Muscle of leg (tissue), 11 donors: ENCODE results near the gene COL15A1. TPM values are rescaled to one million over a fixed set of nuclear protein-coding genes. Genes with fewer than 3 reads are reported as not detected.
"Not testable (repeated sequence)": the region's sequence is repeated elsewhere in the genome, so short reads cannot be mapped to it uniquely, and the experiment has no call there.

Source experiments
- DNase-seq: peaks from one replicate; pipeline ENCODE4 v3.0.0; 2013
- H3K27ac ChIP-seq: one replicate; pipeline ENCODE4 v1.5.1; 2013; ENCODE audit warnings: mild to moderate bottlenecking, low read length, control low read depth
- H3K27me3 ChIP-seq: one replicate; pipeline ENCODE4 v1.6.1; 2013; ENCODE audit warnings: low read length; ENCODE audit not compliant: control insufficient read depth, insufficient read depth
- H3K36me3 ChIP-seq: one replicate; pipeline ENCODE4 v1.6.1; 2013; ENCODE audit warnings: low read length; ENCODE audit not compliant: control insufficient read depth, insufficient read depth
- H3K4me1 ChIP-seq: one replicate; pipeline ENCODE4 v1.6.1; 2013; ENCODE audit warnings: low read length; ENCODE audit not compliant: control insufficient read depth, insufficient read depth
- H3K4me3 ChIP-seq: one replicate; pipeline ENCODE4 v1.5.1; 2013; ENCODE audit warnings: low read length, control low read depth
- H3K9me3 ChIP-seq: replicated peaks from 2 replicates; pipeline ENCODE4 v1.6.1; 2013; ENCODE audit warnings: low read depth, low read length; ENCODE audit not compliant: control insufficient read depth
- WGBS: methylation state at CpG from one replicate; pipeline ENCODE4 v1.1.5; 2013; ENCODE audit warnings: missing lambda C conversion rate; ENCODE audit not compliant: insufficient coverage; 5-methylcytosine and 5-hydroxymethylcytosine counted together
- polyA plus RNA-seq, 8 donors: library from polyadenylated mRNA; unstranded; fragments of 120-200 nt; gene quantifications; one replicate each; pipeline versions ENCODE4 v1.2.1 to v1.2.3, GENCODE V29; 2013; ENCODE audit warnings: inconsistent platforms in 1 of 8, low replicate concordance in 1 of 8; ENCODE audit not compliant: insufficient read length in 8 of 8, insufficient read depth in 1 of 8
- total RNA-seq: library from RNA; stranded (reverse); fragments of 120-200 nt; gene quantifications from one replicate; pipeline ENCODE4 v1.2.4, GENCODE V29; 2013

Gene COL15A1
- total and polyA plus RNA-seq, 9 donors: 169 to 259 (median 197) TPM

DNA sequence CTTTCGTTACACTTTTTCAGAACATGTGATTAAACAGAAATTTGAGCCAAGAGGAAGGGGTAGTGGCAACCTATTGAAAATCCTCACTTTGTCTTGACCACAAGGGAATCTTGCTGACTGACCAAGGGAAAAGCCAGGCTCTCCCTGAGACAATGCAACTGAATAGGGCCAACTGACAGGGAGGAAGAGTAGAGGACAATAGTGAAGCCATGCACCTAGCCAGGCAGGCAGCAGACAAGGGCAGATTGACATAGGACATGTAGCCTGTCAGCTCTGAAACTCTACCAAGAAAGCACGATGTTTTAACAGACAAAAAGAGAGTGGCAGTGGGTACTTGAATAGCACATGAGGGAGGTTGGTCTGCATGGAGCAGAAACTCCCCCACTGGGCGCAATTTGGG lies 152.7 kb downstream of the COL15A1 start:
- Histone ChIP-seq H3K4me1 (no peaks in the 10 kb centered on the region), H3K4me3 (no peak overlapping the region), H3K27ac (no peak overlapping the region), H3K27me3 (no peaks in the 10 kb centered on the region), H3K36me3 (no peaks in the 10 kb centered on the region), H3K9me3 (no peaks in the 10 kb centered on the region)
- no peak for DNase-seq
- 75% methylated on average over 2 of the region's 3 CpGs for WGBS

DNA sequence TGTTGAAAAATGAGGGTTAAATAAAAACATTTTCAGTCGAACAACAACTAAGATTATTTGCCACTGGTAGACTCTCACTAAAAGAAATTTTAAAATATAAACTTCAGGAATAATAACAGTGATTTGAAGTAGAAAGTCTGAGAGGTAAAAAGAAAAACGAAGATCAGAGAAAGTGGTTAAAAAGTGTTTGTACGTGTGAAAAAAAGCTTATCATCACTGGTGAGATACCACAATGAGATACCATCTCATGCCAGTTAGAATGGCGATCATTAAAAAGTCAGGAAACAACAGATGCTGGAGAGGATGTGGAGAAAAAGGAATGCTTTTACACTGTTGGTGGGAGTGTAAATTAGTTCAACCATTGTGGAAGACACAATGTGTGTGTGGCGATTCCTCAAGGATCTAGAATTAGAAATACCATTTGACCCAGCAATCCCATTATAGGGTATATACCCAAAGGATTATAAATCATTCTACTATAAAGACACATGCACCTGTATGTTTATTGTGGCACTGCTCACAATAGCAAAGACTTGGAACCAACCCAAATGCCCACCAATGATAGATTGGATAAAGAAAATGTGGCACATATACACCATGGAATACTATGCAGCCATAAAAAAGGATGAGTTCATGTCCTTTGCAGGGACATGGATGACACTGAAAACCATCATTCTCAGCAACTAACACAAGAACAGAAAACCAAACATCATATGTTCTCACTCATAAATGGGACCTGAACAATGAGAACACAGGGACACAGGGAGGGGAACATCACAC lies 156.3 kb downstream of the COL15A1 start:
- H3K9me3 ChIP-seq, H3K4me3 ChIP-seq, H3K27ac ChIP-seq, H3K36me3 ChIP-seq, DNase-seq, H3K27me3 ChIP-seq: not testable (repeated sequence)
- H3K4me1 ChIP-seq: peaks cover 12% of the 10 kb centered on the region
- WGBS: no CpG with 5 or more reads among the region's 5 CpGs

DNA sequence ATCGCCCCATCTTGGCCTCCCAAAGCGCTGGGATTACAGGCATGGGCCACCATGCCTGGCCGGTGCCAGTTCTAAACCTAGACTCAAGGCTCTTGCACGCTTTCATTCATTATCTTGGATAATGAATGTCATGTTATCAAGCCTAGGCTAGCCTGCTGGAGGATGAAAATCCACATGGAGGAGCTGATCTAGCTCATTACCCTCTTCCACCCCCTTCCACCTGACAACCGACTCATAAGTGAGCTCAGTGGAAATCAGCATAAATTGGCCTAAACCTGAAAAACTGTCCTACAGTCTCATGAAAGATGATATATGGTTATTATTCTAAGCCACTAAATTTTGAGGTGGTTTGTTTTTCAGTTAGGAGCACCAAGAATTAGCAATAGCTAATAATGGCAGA lies 157.6 kb downstream of the COL15A1 start:
- peaks cover 12% of the 10 kb centered on the region for H3K4me1 ChIP-seq
- no peak overlapping the region for H3K27ac ChIP-seq
- no peak for DNase-seq
- H3K27me3 ChIP-seq: no peaks in the 10 kb centered on the region
- no peaks in the 10 kb centered on the region for H3K9me3 ChIP-seq
- WGBS: 100% methylated on average over 2 of the region's 5 CpGs
- H3K4me3 ChIP-seq: no peak overlapping the region
- H3K36me3 ChIP-seq: no peaks in the 10 kb centered on the region

DNA sequence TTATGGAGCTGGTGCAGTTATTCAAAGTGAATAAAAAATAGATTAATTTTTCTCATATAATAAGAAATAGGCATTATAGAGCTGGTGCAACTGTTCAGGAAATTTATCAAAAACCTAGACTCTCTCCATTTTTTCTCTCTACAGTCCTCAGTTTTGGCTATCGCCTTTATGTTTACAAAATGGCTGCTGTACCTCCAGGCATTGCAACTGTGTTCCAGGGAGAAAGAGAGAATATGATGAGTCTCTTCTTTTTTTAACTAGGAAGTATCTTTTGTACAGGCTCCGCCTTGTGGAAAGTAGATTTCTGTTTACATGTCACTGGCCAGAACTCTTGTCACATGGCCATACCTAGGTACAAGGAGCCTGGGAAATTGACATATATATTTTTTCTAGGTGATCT lies 158.1 kb downstream of the COL15A1 start:
- Histone ChIP-seq H3K4me3 (no peak overlapping the region), H3K4me1 (peaks cover 14% of the 10 kb centered on the region), H3K36me3 (no peaks in the 10 kb centered on the region), H3K9me3 (no peaks in the 10 kb centered on the region), H3K27ac (no peak overlapping the region), H3K27me3 (no peaks in the 10 kb centered on the region)
- no CpG with 5 or more reads among the region's 2 CpGs for WGBS
- DNase-seq: no peak

DNA sequence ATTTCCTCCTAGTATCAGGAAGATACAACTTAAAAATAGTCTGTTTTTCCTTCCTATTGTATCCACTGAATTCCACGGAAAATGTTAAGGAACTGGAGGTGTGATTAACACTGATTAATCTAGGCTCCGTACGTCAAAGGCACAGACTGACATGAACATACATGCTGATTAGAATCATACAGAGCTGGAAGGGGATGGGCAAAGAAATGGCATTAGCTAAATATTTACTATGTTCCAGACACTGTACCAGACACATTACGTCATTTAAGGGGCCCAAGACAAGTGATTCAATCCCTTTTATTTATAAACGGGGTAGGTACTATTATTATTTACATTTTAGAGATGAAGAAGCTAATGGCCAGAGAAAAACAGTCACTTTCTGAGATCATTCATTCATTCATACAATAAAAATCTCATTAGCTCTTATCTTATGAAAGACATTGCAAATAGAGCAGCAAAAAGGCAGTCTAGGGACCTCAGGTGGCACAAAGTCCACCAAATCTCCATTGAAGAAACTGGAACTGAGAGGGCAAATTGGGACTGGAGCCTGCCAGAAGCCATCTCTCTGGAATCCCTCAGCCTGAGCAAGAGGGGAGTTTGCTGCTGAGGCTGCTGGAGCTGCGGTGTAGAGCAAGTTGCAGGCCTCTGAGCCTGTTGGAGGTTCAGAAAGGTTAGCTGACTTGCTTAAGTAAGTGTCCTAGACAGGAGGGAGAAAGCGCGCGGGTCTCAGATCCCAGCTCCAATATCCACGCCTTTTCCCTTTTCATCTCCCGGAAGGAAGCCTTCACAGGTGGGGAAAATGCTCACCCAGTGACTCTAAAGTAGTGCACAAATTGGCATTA lies 159.6 kb downstream of the COL15A1 start:
- H3K27ac ChIP-seq: peak overlapping the region; percentile 56
- 44% methylated on average over 6 of the region's 11 CpGs for WGBS
- no peaks in the 10 kb centered on the region for H3K27me3 ChIP-seq
- H3K9me3 ChIP-seq: no peaks in the 10 kb centered on the region
- no peak for DNase-seq
- no peak overlapping the region for H3K4me3 ChIP-seq
- peaks cover 15% of the 10 kb centered on the region for H3K4me1 ChIP-seq
- H3K36me3 ChIP-seq: no peaks in the 10 kb centered on the region

DNA sequence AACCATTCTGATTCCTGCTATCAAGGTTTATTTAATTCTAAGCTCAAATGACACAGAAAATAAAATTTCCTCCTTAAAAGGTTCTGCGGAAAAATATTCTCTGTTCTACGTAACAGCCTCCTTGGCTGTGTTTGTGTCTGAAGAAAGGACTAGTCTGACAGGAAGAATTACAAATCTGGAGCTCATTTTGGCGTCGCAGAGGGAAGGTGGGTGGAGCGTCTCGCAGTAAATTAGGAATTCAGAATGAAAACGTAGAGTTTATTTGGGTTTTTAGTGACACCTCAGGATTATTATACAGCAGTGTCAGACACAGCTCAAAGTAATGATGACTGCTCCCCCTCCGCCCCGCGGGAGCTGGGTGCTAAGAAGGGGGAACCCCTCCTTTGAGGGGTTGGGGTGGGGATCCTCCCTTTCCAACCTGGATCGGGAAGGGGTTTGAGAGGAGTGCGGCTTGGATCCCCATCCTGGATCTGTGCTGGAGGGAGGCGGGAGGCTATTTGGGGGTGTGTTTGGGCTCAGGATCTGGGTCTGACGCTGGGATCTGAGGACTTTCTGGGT lies 160.3 kb downstream of the COL15A1 start:
- Histone ChIP-seq H3K9me3 (no peaks in the 10 kb centered on the region), H3K36me3 (no peaks in the 10 kb centered on the region), H3K27me3 (no peaks in the 10 kb centered on the region), H3K27ac (peak overlapping the region; percentile 90), H3K4me1 (peaks cover 15% of the 10 kb centered on the region), H3K4me3 (peak overlapping the region; percentile 67)
- 10% methylated on average over 10 of the region's 14 CpGs for WGBS
- peak; percentile 91 for DNase-seq

DNA sequence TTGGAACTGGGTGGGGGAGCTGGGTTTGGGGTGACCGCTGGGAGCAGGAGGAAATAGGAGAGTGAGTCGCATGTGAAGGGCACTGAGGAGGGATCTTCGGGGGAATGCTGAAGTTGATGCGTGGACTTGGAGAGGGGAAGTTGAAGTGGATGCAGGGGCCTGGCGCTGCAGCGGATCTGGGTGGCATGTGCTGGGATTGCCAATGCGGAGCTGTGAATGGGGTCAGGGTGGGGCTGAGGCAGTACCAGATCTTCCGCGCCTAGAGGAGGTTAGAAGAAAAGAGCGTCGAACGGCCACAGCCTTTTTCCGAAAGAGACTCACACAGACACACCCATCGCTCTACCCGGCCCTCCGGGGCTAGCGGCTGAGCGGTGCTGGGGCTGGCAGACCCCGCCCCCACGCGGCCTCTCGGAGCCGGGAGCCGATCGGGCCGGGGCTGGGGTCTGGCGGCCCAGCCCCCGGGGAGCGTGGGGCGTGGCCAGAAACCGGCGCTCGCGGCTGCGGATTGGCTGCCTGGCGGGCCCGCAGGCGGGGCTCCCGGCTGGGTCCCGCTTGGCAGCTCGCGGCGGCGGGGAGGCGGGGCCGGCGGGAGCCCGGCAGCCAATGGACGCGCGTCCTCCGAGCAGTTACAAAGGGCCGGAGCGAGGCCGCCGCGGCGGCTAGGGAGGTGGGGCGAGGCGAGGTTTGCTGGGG lies 160.9 kb downstream of the COL15A1 start, which contains the start of gene TGFBR1:
TGFBR1 (plus strand) TSS at position 655 of the 693 bp plus-strand sequence. CDS start 93 bp downstream, outside the sequence.
- peak within 1 kb of the TSS; percentile 90 for H3K27ac ChIP-seq
- H3K4me3 ChIP-seq: peak within 1 kb of the TSS; percentile 82
- no peaks in the 10 kb centered on the region for H3K36me3 ChIP-seq
- H3K4me1 ChIP-seq: peaks cover 15% of the 10 kb centered on the region
- H3K27me3 ChIP-seq: no peaks in the 10 kb centered on the region
- DNase-seq: peak; percentile 98
- 0% methylated on average over 56 of the region's 60 CpGs for WGBS
- H3K9me3 ChIP-seq: no peaks in the 10 kb centered on the region

DNA sequence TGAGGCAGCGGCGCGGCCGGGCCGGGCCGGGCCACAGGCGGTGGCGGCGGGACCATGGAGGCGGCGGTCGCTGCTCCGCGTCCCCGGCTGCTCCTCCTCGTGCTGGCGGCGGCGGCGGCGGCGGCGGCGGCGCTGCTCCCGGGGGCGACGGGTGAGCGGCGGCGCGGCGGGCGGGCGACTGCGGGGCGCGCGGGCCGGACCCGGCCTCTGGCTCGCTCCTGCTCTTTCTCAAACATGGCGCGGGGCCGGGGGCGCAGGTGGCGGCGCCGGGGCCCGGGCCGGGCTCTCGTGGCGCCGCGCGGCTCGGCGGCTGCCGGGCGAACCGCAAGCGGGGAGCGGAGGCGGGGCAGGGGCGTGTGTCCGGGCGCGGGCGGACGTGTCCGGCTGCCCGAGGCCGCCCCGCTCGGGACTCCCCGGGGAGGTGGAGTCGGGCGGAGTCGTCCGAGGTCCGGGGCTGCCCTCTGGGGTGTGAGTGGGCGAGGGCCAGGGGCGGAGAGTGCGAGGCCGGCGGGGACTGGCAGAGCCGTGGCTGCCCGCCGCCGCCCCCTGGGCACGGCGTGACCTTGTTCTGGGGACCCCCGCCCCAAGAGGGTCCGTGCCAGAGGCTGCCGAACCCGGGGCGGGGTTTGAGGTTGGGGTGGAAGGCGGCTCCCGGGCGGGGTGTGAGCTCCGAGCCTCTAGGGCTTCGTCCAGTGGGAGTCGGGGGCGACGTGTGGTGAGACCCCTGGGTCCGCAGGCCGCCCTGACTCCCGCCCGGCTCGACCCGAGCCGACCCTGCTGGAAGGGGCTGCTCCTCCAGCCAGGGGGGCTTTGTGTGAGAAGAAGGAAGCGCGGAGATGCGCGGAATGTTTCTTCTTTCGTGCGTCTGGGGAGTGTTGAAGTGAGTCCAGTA lies 161.7 kb downstream of the COL15A1 start:
- under 1% methylated on average over 105 of the region's 118 CpGs for WGBS

DNA sequence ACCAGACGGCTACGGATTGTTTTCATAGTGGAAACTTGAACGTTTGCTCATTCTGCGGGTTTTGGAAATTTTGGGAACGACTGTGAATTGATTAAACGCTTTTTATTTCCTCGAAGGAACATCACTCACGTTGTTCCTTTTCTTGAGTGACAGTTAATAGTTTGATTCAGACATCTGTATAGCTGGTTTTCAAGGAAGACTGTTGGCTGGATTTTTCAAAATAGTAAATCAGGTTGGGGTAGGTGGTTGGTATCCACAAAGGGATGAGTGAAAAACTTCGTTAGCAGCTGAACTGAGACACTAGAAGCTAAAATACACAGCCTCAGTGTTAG lies 162.3 kb downstream of the COL15A1 start:
- no peak for DNase-seq
- no peaks in the 10 kb centered on the region for H3K27me3 ChIP-seq
- H3K9me3 ChIP-seq: no peaks in the 10 kb centered on the region
- H3K4me1 ChIP-seq: peaks cover 15% of the 10 kb centered on the region
- no peaks in the 10 kb centered on the region for H3K36me3 ChIP-seq
- H3K27ac ChIP-seq: peak overlapping the region; percentile 82
- 0% methylated on average over 1 of the region's 9 CpGs for WGBS
- peak overlapping the region; percentile 82 for H3K4me3 ChIP-seq

More for the DNA sequence above, 161.7 kb downstream of the COL15A1 start:
- peak overlapping the region; percentile 82 for H3K4me3 ChIP-seq
- DNase-seq: peak; percentile 83
- H3K9me3 ChIP-seq: no peaks in the 10 kb centered on the region
- peaks cover 15% of the 10 kb centered on the region for H3K4me1 ChIP-seq
- peak overlapping the region; percentile 82 for H3K27ac ChIP-seq
- no peaks in the 10 kb centered on the region for H3K27me3 ChIP-seq
- no peaks in the 10 kb centered on the region for H3K36me3 ChIP-seq
